BE2C (cell line): Measurements from ENCODE around the gene TBL3.
A peak's percentile ranks its signal among the peaks of the same experiment; 100 is the strongest.
"Not testable (repeated sequence)": the region's sequence is repeated elsewhere in the genome, so short reads cannot be mapped to it uniquely, and the experiment has no call there.

Experiments used
- DNase-seq: peaks from one replicate; pipeline ENCODE4 v3.0.0-alpha.2; 2020
- H3K27me3 ChIP-seq: fragments of 250-450 bp; sonication (Bioruptor Pico); 2 replicates; pipeline ENCODE4 v1.5.1; 2020; ENCODE audit warnings: mild to moderate bottlenecking
- H3K36me3 ChIP-seq: fragments of 250-450 bp; sonication (Bioruptor Pico); 2 replicates; pipeline ENCODE4 v1.5.1; 2020; ENCODE audit warnings: mild to moderate bottlenecking
- H3K4me1 ChIP-seq: fragments of 250-450 bp; sonication (Bioruptor Pico); 2 replicates; pipeline ENCODE4 v1.5.1; 2020
- H3K4me3 ChIP-seq: 2 replicates; pipeline ENCODE4 v1.5.1; 2011; ENCODE audit warnings: low read depth, low read length
- H3K9me3 ChIP-seq: fragments of 250-450 bp; sonication (Bioruptor Pico); 2 replicates; pipeline ENCODE4 v1.5.1; 2020
- CTCF ChIP-seq: IDR thresholded peaks from 2 replicates; pipeline ENCODE4 v1.5.1; 2012; ENCODE audit warnings: mild to moderate bottlenecking, low read depth, low read length

TBL3 gene

GRCh38 chr16:1949507-1949906 is 22.3 kb upstream of the TBL3 start:
- H3K4me3 ChIP-seq = no peak overlapping the region
- no peak for TF ChIP-seq CTCF
- H3K9me3 ChIP-seq = no peaks in the 10 kb centered on the region
- no peaks in the 10 kb centered on the region for H3K27me3 ChIP-seq
- no peaks in the 10 kb centered on the region for H3K4me1 ChIP-seq
- no peak for DNase-seq
- H3K36me3 ChIP-seq = no peaks in the 10 kb centered on the region

- no peaks in the 10 kb centered on the region for H3K36me3 ChIP-seq
- no peaks in the 10 kb centered on the region for H3K4me1 ChIP-seq
- DNase-seq = no peak
- no peaks in the 10 kb centered on the region for H3K27me3 ChIP-seq
- H3K9me3 ChIP-seq = no peaks in the 10 kb centered on the region
- H3K4me3 ChIP-seq = no peak overlapping the region
- no peak for TF ChIP-seq CTCF
Measured at GRCh38 chr16:1950047-1950446, 21.8 kb upstream of the TBL3 start.

DNA sequence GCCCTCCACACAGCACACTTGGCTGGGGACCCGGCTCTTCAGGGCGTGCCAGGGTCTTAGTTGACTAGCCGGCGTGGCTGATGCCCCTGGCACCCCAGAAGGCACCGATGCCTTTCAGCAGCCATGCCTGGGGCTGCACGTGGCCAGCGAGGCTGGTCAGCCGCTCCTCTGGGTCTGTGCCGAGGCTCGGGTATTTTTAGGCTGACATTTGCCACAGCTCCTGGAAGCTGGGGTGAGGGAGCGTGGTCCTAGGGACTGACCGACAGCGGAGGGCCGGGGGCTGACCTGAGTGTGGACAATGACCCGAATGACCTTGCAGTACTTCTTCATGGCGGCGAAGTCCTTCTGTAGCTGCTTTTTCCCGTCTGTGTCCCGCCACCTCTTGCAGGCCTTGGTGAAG is 21.3 kb upstream of the TBL3 start:
- H3K4me1 ChIP-seq = no peaks in the 10 kb centered on the region
- H3K36me3 ChIP-seq = no peaks in the 10 kb centered on the region
- no peaks in the 10 kb centered on the region for H3K9me3 ChIP-seq
- H3K4me3 ChIP-seq = no peak overlapping the region
- DNase-seq = no peak
- no peak for TF ChIP-seq CTCF
- no peaks in the 10 kb centered on the region for H3K27me3 ChIP-seq

- Histone ChIP-seq H3K36me3 (no peaks in the 10 kb centered on the region), H3K4me3 (no peak overlapping the region), H3K27me3 (no peaks in the 10 kb centered on the region), H3K4me1 (no peaks in the 10 kb centered on the region), H3K9me3 (no peaks in the 10 kb centered on the region)
- no peak for TF ChIP-seq CTCF
- DNase-seq = no peak
Measured at GRCh38 chr16:1953734-1954133, 18.1 kb upstream of the TBL3 start.

DNA sequence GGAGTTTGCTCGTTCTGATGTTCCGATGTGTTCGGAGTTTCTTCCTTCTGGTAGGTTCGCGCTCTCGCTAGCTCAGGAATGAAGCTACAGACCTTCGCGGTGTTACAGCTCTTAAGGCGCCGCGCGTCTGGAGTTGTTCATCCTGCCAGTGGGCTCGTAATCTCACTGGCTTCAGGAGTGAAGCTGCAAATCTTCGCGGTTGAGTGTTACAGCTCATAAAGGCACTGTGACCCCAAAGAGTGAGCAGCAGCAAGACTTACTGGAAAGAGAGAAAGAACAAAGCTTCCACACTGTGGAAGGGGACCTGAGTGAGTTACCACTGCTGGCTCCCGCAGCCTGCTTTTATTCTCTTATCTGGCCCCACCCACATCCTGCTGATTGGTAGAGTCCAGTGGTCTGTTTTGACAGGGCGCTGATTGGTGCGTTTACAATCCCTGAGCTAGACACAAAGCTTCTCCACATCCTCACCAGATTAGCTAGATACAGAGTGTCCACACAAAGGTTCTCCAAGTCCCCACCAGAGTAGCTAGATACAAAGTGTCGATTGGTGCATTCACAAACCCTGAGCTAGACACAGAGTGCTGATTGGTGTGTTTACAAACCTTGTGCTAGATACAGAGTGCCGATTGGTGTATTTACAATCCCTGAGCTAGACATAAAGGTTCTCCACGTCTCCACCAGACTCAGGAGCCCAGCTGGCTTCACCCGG is 14.3 kb upstream of the TBL3 start:
- H3K9me3 ChIP-seq, DNase-seq, H3K4me3 ChIP-seq, H3K27me3 ChIP-seq, H3K4me1 ChIP-seq: not testable (repeated sequence)
- peaks cover 16% of the 10 kb centered on the region for H3K36me3 ChIP-seq

DNA sequence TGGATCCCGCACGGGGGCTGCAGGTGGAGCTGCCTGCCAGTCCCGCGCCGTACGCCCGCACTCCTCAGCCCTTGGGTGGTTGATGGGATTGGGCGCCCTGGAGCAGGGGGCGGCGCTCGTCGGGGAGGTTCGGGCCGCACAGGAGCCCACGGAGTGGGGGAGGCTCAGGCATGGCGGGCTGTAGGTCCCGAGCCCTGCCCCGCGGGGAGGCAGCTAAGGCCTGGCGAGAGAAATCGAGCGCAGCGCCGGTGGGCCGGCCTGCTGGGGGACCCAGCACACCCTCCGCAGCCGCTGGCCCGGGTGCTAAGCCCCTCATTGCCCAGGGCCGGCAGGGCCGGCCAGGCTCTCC is 13.7 kb upstream of the TBL3 start:
- H3K27me3 ChIP-seq, H3K4me1 ChIP-seq, H3K9me3 ChIP-seq, DNase-seq, H3K4me3 ChIP-seq: not testable (repeated sequence)
- H3K36me3 ChIP-seq = peaks cover 21% of the 10 kb centered on the region

DNA sequence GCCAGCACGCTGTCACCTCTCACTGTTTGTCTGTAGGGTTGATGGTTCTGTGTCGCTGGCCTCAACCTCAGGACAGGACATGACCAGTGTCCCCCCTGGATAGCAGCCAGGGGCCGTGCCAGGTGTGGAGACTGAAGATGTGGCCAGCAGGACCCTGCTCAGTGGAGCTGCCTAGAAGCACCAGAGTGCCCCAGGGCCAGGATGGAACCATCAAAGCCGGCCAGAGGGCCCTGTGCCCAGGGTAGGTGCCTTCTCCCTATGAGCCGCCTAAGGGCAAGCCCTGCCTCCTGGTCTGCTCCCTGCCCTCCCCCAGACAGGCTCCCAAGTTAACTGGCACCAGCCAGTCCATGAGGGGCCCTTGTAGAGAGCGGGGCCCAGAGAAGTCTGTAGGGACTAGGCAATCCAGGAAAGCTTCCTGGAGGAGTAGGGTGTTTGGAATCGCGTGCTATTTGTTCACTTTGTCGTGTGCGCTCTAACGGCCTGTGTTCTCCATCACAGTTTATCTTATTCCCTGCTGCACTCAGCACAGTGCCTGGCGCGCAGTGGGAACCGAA is 13.1 kb upstream of the TBL3 start:
- H3K4me3 ChIP-seq = peak overlapping the region; percentile 86
- H3K36me3 ChIP-seq = peaks cover 28% of the 10 kb centered on the region
- H3K27me3 ChIP-seq = no peaks in the 10 kb centered on the region
- DNase-seq = peak; percentile 16
- no peaks in the 10 kb centered on the region for H3K4me1 ChIP-seq
- TF ChIP-seq CTCF = no peak
- H3K9me3 ChIP-seq = no peaks in the 10 kb centered on the region
